Mammary epithelial cell (primary cell): ENCODE data around the gene SNX22.

Experiments
- CTCF ChIP-seq, 2 donors: IDR thresholded peaks in 1 of 2; conservative IDR thresholded peaks in 1 of 2; 2 replicates each; pipeline ENCODE4 v1.5.1; 2011 to 2012; ENCODE audit warnings: inconsistent platforms in 2 of 2, low read length in 2 of 2, mild to moderate bottlenecking in 2 of 2, control low read depth in 1 of 2, low read depth in 1 of 2; ENCODE audit not compliant: insufficient read depth in 1 of 2; ENCODE audit errors: extremely low read depth in 1 of 2
- EZH2 ChIP-seq: IDR thresholded peaks from 2 replicates; pipeline ENCODE4 v1.6.1; 2012; ENCODE audit warnings: low read length, inconsistent platforms, borderline replicate concordance

GRCh38 chr15:64182859-64183370, 31.4 kb downstream of the SNX22 start:
- TF ChIP-seq CTCF (conservative IDR thresholded peaks at IDR 0.05 in 1 of 2, IDR thresholded peaks at IDR 0.05 in 1 of 2; ENCODE audit: extremely low read depth in 1 of 2, insufficient read depth in 1 of 2, low read depth in 1 of 2, low read length in 2 of 2) (no peak), EZH2 (no peak)
